Heart right ventricle (tissue), 16 donors: Measurements from ENCODE around the gene SPATS2. TPM values are rescaled to one million over a fixed set of nuclear protein-coding genes. Genes with fewer than 3 reads are reported as not detected.

Experiments used
- ATAC-seq, 8 donors: fragments of 200-7000 bp; cut with Tn5 transposase; one replicate each; pipeline ENCODE4 v1.9.1; 2020; ENCODE audit warnings: mild to moderate bottlenecking in 8 of 8, moderate library complexity in 8 of 8, moderate number of reproducible peaks in 1 of 8
- DNase-seq, 2 donors: peaks; one replicate each; pipeline ENCODE4 v3.0.0-alpha.2; 2020
- H3K27ac ChIP-seq, 10 donors: fragments of 200-600 bp; sonication (generic) in 2 of 10; one replicate each; pipeline versions ENCODE4 v1.5.0 to v1.8.0; 2020 to 2022; ENCODE audit warnings: mild to moderate bottlenecking in 3 of 10
- H3K27me3 ChIP-seq, 7 donors: fragments of 200-600 bp; one replicate each; pipeline ENCODE4 v1.8.0; 2021 to 2022; ENCODE audit warnings: mild to moderate bottlenecking in 2 of 7
- H3K36me3 ChIP-seq, 9 donors: fragments of 200-600 bp; sonication (generic) in 1 of 9; one replicate each; pipeline versions ENCODE4 v1.5.0 to v1.8.0; 2020 to 2022; ENCODE audit warnings: mild to moderate bottlenecking in 2 of 9
- H3K4me1 ChIP-seq, 9 donors: fragments of 200-600 bp; sonication (generic) in 1 of 9; one replicate each; pipeline versions ENCODE4 v1.5.0 to v1.8.0; 2020 to 2022; ENCODE audit warnings: mild to moderate bottlenecking in 4 of 9
- H3K4me3 ChIP-seq, 10 donors: fragments of 200-600 bp; sonication (generic) in 2 of 10; one replicate each; pipeline versions ENCODE4 v1.5.0 to v1.8.0; 2020 to 2022; ENCODE audit warnings: mild to moderate bottlenecking in 7 of 10, moderate library complexity in 2 of 10
- H3K9me3 ChIP-seq, 11 donors: fragments of 200-600 bp in 10 of 11; sonication (generic) in 2 of 11; one replicate each; pipeline versions ENCODE4 v1.5.0 to v1.8.0; 2013 to 2022; ENCODE audit warnings: mild to moderate bottlenecking in 2 of 11, control low read depth in 1 of 11, moderate library complexity in 1 of 11
- CTCF ChIP-seq, 9 donors: fragments of 200-600 bp; sonication (generic) in 2 of 9; IDR thresholded peaks; one replicate each; pipeline versions ENCODE4 v1.5.0 to v1.8.0; 2021 to 2022; ENCODE audit warnings: antibody characterized with exemption in 9 of 9, mild to moderate bottlenecking in 5 of 9, moderate library complexity in 1 of 9
- WGBS, 2 donors: extraction: QIAGEN DNeasy Blood & Tissue Kit; methylation state at CpG; one replicate each; pipeline ENCODE4 v1.1.7; 2013; ENCODE audit warnings: inconsistent platforms in 1 of 2; 5-methylcytosine and 5-hydroxymethylcytosine counted together
- intact Hi-C, 10 donors: fragments of 100-400 bp; cut with DNase I; formaldehyde crosslinking; loops; one replicate each; pipeline versions ENCODE4 v1.11.1 to v1.14.2; 2022
- polyA plus RNA-seq, 2 donors: library from polyadenylated mRNA; stranded (reverse); fragments of 200-250 nt; gene quantifications; one replicate each; pipeline ENCODE4 v1.2.3, GENCODE V29; 2013
- total RNA-seq, 10 donors: library from RNA; stranded (reverse); fragmentation: NEBNext Ultra II Directional in 3 of 10; extraction: Animal tissue kit (Norgen Biotek cat#: 25700) in 3 of 10; gene quantifications; one replicate each; pipeline versions ENCODE4 v1.2.1 to v1.2.4, GENCODE V29; 2021 to 2023
- donor health status: Arrhythmogenic right ventricular cardiomyopathy.
- donor health status: ischemic (EF 13 %, LVEDD 7.1; RV severe dilation, severe dysfunction).
- donor health status: healthy with polysubstance abuse.
- donor health status: DM: no; HTN: yes; CAD: no.
- donor health status: DM: no; HTN: no; CAD: no.
- donor health status: ischemic (EF 25% LVEDD 6.9; RV normal size, moderate dysfunction).
- donor health status: ischemic (EF 25% LVEDD 5.7; RV mildly dilated, moderate dysfunction).
- donor health status: healthy.
- donor health status: DM: yes; HTN: yes; CAD: no.
- donor health status: Ischemic cardiomyopathy.
- donor health status: ischemic (EF 35%, LVEDD 5.7; RV mildly dilated, moderate dysfunction).
- donor health status: nonischemic (EF 11% LVEDD 7.7; RV severe dilation, severe dysfunction).
- donor health status: DM: yes; HTN: yes; CAD: no.
- donor health status: PGD.
- donor health status: ischemic (EF 29% LVEDD 5.4; RV normal size, mild dysfunction).
- donor health status: nonischemic (EF 23%, LVEDD 6.1; RV moderate dilation, normal function).

The SPATS2 gene
- total and polyA plus RNA-seq, 12 donors = 3.5 to 11.5 (median 5.1) TPM

GRCh38 chr12:49491823-49492222, 124.6 kb downstream of the SPATS2 start:
- H3K9me3 ChIP-seq = no peaks in the 10 kb centered on the region
- no peak overlapping the region for H3K27ac ChIP-seq
- no peaks in the 10 kb centered on the region for H3K27me3 ChIP-seq
- DNase-seq (no peak), ATAC-seq (no peak)
- no peak overlapping the region for H3K4me3 ChIP-seq
- TF ChIP-seq CTCF (IDR thresholded peaks at IDR 0.05) = no peak
- 90 to 94% methylated on average over 1 of the region's 1 CpG for WGBS, 2 donors
- intact Hi-C loops = no loop called here
- peaks cover 0 to 73% (median 9%) of the 10 kb centered on the region in 9 donors for H3K36me3 ChIP-seq
- no peaks in the 10 kb centered on the region for H3K4me1 ChIP-seq

- Histone ChIP-seq H3K9me3 (no peaks in the 10 kb centered on the region), H3K4me1 (no peaks in the 10 kb centered on the region), H3K4me3 (no peak overlapping the region), H3K36me3 (peaks cover 0 to 67% (median 9%) of the 10 kb centered on the region in 9 donors), H3K27me3 (no peaks in the 10 kb centered on the region), H3K27ac (no peak overlapping the region)
- ATAC-seq = no peak
- intact Hi-C loops = no loop called here
- TF ChIP-seq CTCF (IDR thresholded peaks at IDR 0.05) = no peak
- DNase-seq = no peak
- 48 to 76% methylated on average over 2 of the region's 2 CpGs for WGBS, 2 donors
These were observed 126.6 kb downstream of the SPATS2 start for GRCh38 chr12:49493900-49494299.

- intact Hi-C loops = no loop called here
- Histone ChIP-seq H3K9me3 (no peaks in the 10 kb centered on the region), H3K36me3 (peaks cover 0 to 70% (median 19%) of the 10 kb centered on the region in 9 donors), H3K27ac (no peak overlapping the region), H3K27me3 (no peaks in the 10 kb centered on the region), H3K4me1 (no peaks in the 10 kb centered on the region), H3K4me3 (no peak overlapping the region)
- ATAC-seq = no peak
- WGBS, 2 donors = 93 to 94% methylated on average over 10 of the region's 10 CpGs
- no peak for TF ChIP-seq CTCF (IDR thresholded peaks at IDR 0.05)
- DNase-seq = no peak
These were observed 129.4 kb downstream of the SPATS2 start for GRCh38 chr12:49496417-49497360.

- Histone ChIP-seq H3K36me3 (peaks cover 0 to 73% (median 9%) of the 10 kb centered on the region in 9 donors), H3K27me3 (no peaks in the 10 kb centered on the region), H3K9me3 (no peaks in the 10 kb centered on the region), H3K4me3 (no peak overlapping the region), H3K27ac (no peak overlapping the region), H3K4me1 (peaks cover 0 to 13% (median 5%) of the 10 kb centered on the region in 9 donors)
- no peak for TF ChIP-seq CTCF (IDR thresholded peaks at IDR 0.05)
- 76 to 87% methylated on average over 1 of the region's 1 CpG for WGBS, 2 donors
- DNase-seq (no peak), ATAC-seq (no peak)
- intact Hi-C loops = no loop called here
These were observed 134.6 kb downstream of the SPATS2 start for GRCh38 chr12:49501895-49502294.
